Skin epidermis (tissue), 12 donors: Measurements from ENCODE around the gene MAST1.
"Not testable (repeated sequence)": the region's sequence is repeated elsewhere in the genome, so short reads cannot be mapped to it uniquely, and the experiment has no call there.

Experiments used
- H3K27ac ChIP-seq, 21 experiments: fragments of 200-600 bp; sonication (generic) in 11 of 21; one replicate each; pipeline ENCODE4 v1.5.0; 2020; ENCODE audit warnings: mild to moderate bottlenecking in 3 of 21, inconsistent platforms in 2 of 21, moderate library complexity in 2 of 21
- H3K4me3 ChIP-seq, 7 experiments: fragments of 200-600 bp; sonication (generic) in 2 of 7; one replicate each; pipeline ENCODE4 v1.5.0; 2020; ENCODE audit warnings: inconsistent platforms in 2 of 7, mild to moderate bottlenecking in 2 of 7, moderate library complexity in 1 of 7

Gene MAST1

DNA sequence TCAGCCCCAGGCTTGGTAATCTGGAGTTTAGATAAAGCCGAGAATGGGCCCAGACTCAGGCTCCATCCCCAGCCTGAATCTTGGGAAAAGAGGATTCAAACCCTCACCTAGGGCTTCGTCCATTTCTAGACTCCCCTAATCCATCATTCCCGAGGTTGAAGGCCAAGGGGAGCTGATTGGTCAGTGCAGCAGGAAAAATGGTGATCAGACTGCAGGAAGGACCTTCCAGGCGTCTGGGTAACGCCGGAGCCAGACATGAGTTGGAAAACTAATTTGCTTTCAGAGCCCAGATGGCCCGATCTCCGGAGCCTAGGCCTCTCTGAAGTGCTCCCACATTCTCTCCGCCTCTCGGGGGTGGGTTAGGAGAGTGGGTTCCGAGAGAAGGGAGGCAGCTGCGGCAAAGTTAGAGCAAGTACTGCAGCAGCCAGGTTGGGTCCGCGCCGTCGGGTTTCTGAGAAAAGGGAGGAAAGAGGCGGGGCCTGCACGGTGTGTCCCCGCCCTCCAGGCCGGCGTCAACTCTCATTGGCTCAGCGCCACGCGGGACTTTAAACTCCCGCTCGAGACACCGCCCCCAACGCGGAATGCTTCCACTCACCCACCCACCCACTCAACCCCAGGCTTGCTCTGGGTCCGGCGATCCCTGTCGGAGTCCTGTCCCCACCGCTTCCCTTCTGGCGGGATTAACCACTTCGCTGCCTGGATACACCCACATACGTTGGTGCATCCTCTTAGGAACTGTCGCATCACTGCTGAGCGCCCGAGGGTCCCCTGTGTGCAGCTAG is 3.1 kb upstream of the MAST1 start:
- Histone ChIP-seq H3K27ac (no peak overlapping the region), H3K4me3 (no peak overlapping the region)

- Histone ChIP-seq H3K27ac (no peak overlapping the region), H3K4me3 (no peak overlapping the region)
These were observed 1.8 kb upstream of the MAST1 start for GRCh38 chr19:12836529-12836863.

DNA sequence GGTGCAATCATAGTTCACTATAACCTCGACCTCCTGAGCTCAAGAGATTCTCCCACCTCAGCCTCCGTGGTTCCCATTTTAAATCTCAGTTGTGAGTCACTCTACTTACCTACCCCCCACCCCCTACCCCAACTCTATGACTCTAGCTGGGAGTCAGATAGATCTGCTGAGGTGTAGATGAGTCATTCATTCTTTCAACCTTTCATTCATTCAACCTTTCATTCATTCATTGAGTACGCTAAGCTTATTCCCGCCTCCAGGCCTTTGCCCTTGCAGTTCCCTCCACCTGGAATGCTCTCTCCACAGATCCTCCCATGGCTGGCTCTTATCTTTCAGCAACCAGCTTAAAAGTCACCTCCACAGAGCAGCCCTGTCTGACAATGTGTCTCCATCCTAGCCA is 1.1 kb upstream of the MAST1 start:
- Histone ChIP-seq H3K4me3 (no peak overlapping the region), H3K27ac (no peak overlapping the region)

- H3K4me3 ChIP-seq = peak overlapping the region in 5 of 7 experiments; percentile 5 to 32 (median 17)
- no peak overlapping the region for H3K27ac ChIP-seq
These were observed 806 bp downstream of the MAST1 start for GRCh38 chr19:12838886-12839756.

- Histone ChIP-seq H3K27ac (no peak overlapping the region), H3K4me3 (peak overlapping the region in 3 of 7 experiments; percentile 7 to 16 (median 8))
These were observed 2.1 kb downstream of the MAST1 start for GRCh38 chr19:12840091-12841079.

DNA sequence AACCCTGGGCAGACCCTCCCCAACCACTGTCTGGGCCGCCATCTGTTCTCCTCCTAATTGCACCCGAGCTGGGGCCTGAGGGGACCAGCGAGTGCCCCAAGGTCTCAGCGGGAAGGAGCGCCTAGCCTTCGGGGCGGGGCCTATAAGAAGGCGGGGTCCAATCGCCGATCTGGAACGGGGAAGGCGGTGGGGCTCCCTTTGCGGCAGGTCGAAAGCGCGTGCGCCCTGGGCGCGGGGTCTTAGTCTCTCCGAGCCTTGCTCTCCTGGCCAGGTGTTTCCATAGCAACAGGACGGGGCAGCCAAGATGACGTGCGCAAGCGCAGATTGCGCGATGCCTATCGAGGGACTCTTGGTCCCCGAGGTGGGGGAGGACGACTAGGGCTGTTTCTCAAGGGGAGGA is 2.8 kb downstream of the MAST1 start:
- Histone ChIP-seq H3K27ac (no peak overlapping the region), H3K4me3 (peak overlapping the region in 3 of 7 experiments; percentile 7 to 16 (median 8))

GRCh38 chr19:12842511-12842910 is 4.2 kb downstream of the MAST1 start:
- Histone ChIP-seq H3K4me3 (no peak overlapping the region), H3K27ac (no peak overlapping the region)

GRCh38 chr19:12843328-12843727 is 5.0 kb downstream of the MAST1 start:
- H3K4me3 ChIP-seq = no peak overlapping the region
- H3K27ac ChIP-seq = no peak overlapping the region

- H3K27ac ChIP-seq = no peak overlapping the region
These were observed 5.9 kb downstream of the MAST1 start for GRCh38 chr19:12843999-12844732.

DNA sequence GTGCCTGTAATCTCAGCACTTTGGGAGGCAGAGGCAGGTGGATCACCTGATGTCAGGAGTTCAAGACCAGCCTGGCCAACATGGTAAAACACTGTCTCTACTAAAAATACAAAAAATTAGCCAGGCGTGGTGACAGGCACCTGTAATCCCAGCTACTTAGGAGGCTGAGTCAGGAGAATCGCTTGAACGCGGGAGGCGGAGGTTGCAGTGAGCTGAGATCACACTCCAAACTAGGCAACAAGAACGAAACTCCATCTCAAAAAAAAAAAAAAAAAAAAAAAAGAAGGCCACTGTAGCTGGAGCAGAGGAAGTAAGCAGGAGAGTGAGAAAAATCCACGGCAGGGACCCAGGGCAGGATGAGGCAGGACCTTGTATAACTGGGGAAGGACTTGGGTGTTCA is 8.3 kb downstream of the MAST1 start:
- not testable (repeated sequence) for H3K4me3 ChIP-seq, H3K27ac ChIP-seq

More at GRCh38 chr19:12843999-12844732, 5.9 kb downstream of the MAST1 start:
- H3K4me3 ChIP-seq = no peak overlapping the region

GRCh38 chr19:12847159-12848139 is 9.1 kb downstream of the MAST1 start:
- no peak overlapping the region for H3K27ac ChIP-seq

DNA sequence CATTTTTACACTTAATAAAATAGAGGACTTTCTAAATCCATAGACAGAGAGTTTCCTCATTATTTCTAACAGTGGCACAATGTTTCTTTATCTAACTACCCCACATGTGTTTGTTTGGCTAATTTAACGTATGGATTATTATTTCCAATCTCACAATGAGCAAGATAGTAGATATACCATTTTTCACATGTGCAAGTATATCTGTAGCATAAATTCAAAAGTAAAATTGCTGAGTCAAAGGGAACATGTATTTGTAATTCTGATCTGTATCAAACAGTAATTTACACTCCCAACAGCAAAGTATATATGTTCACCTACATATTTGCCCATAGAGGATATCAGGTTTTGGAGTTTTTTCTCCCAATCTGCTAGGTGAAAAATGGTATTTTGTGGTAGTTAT is 18.3 kb downstream of the MAST1 start:
- no peak overlapping the region for H3K27ac ChIP-seq
- no peak overlapping the region for H3K4me3 ChIP-seq

More at GRCh38 chr19:12847159-12848139, 9.1 kb downstream of the MAST1 start:
- H3K4me3 ChIP-seq = peak overlapping the region in 1 of 7 experiments; percentile 26

DNA sequence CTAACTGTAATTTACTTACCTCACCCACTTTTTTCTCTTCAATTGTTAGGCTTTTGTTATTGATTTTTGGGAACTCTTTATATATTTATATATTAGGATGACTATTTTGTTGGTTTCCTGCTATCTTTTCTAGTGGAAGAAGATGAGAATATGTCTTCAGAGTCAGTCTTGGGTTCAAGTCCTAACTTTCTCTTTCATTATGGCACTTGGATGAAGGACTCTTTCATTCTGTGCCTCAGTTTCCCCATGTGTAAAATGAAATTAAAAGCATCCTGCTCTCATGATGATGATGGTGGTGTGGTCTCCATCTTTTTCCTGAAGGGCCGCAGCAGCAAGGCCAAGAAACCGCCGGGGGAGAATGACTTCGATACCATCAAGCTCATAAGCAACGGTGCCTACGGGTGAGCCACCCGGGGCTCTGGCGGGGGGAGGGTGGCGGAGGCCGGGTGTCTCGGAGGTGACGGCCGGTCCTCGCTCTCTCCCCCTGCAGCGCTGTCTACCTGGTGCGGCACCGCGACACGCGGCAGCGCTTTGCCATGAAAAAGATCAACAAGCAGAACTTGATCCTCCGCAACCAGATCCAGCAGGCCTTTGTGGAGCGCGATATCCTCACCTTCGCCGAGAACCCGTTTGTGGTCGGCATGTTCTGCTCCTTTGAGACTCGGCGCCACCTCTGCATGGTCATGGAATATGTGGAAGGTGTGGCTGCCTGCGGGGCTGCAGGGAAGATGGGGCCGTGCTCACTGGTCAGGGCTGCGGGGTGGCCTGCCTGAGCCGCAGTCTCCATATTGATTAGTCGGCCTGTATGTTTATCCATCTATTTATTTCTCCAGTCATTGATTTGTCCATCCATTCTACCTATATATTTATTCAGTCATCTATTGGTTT is 20.0 kb downstream of the MAST1 start:
- no peak overlapping the region for H3K4me3 ChIP-seq

GRCh38 chr19:12859546-12859945 is 21.2 kb downstream of the MAST1 start:
- Histone ChIP-seq H3K27ac (no peak overlapping the region), H3K4me3 (no peak overlapping the region)

More for the DNA sequence above, 20.0 kb downstream of the MAST1 start:
- no peak overlapping the region for H3K27ac ChIP-seq

- no peak overlapping the region for H3K4me3 ChIP-seq
- no peak overlapping the region for H3K27ac ChIP-seq
These were observed 25.8 kb downstream of the MAST1 start for GRCh38 chr19:12864143-12864542.

DNA sequence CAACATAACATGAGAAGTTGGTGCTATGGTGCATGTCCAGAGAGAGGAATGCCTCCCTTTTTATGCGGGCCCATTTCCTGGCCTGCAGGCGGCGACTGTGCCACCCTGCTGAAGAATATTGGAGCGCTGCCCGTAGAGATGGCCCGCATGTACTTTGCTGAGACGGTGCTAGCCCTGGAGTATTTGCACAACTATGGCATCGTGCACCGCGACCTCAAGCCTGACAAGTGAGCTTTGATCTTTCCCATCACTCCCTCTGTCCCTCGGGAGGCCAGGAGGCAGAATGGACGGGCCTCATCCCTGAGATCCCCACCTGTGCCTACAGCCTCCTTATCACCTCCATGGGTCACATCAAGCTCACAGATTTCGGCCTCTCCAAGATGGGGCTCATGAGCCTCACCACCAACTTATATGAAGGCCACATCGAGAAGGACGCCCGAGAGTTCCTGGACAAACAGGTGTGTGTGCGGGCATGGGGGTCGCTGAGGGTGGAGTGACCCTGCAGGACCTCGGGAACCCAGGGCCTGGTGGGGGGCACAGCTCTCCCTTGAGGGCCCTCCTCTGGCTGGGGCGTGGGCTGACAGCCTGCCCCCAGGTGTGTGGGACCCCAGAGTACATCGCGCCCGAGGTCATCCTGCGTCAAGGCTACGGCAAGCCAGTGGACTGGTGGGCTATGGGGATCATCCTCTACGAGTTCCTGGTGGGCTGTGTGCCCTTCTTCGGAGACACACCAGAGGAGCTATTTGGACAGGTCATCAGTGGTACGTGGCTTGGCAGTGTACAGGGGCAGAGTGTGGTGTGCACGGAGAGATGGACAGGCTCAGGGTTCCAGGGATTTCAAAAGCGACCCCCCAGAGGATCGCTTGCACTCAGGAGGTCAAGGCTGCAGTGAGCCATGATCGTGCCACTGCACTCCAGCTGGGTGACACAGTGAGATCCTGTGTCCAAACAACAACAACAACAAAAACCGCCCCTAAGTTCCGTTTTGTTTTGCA is 26.7 kb downstream of the MAST1 start:
- H3K27ac ChIP-seq = no peak overlapping the region

More for the DNA sequence above, 26.7 kb downstream of the MAST1 start:
- H3K4me3 ChIP-seq = no peak overlapping the region
